ENCODE results near the gene CYBA. TPM values are rescaled to one million over a fixed set of nuclear protein-coding genes. Genes with fewer than 3 reads are reported as not detected.
A peak's percentile ranks its signal among the peaks of the same experiment; 100 is the strongest.

The CYBA gene
- total RNA-seq, 3 donors from 2014 or later (not counting 1 experiment from before 2014, with no cell fraction given) = 1,001 to 1,351 (median 1,051) TPM

- 13% methylated on average over 23 of the region's 23 CpGs for WGBS (ENCODE audit: insufficient coverage)
- Mint-ChIP-seq H3K27ac (peak overlapping the region; percentile 88 to 90), H3K27me3 (ENCODE audit: low read depth in 2 of 2) (peaks cover 0 to 3% of the 10 kb centered on the region in 2 donors), H3K4me1 (peaks cover 19 to 42% of the 10 kb centered on the region in 2 donors), H3K9me3 (peaks cover 0 to 3% of the 10 kb centered on the region in 2 donors), H3K4me3 (peak overlapping the region; percentile 82), H3K36me3 (no peaks in the 10 kb centered on the region)
- Histone ChIP-seq H3K27me3 (ENCODE audit: control insufficient read depth, insufficient read depth, low read length) (no peaks in the 10 kb centered on the region), H3K4me3 (ENCODE audit: low read length) (peak overlapping the region; percentile 71), H3K36me3 (ENCODE audit: control insufficient read depth, insufficient read depth, low read length) (peaks cover 19% of the 10 kb centered on the region), H3K4me1 (ENCODE audit: control insufficient read depth, insufficient read depth, low read length) (peaks cover 56% of the 10 kb centered on the region), H3K9me3 (ENCODE audit: control insufficient read depth, insufficient read depth, low read length) (peaks cover 10% of the 10 kb centered on the region), H3K27ac (ENCODE audit: low read length) (peak overlapping the region; percentile 88)
- ATAC-seq (peak; percentile 40 to 57 (median 54)), DNase-seq (peak in 1 of 2 donors; percentile 82)
- intact Hi-C loops (cut with micrococcal nuclease) = loop anchor here (1.0 to 10.0 kb wide), 2 partner anchors 13 to 59 kb away; partner anchors contain the start of gene ZC3H18
- no peak for TF ChIP-seq CTCF (IDR thresholded peaks at IDR 0.05)
Measured at GRCh38 chr16:88633684-88634140, 17.1 kb downstream of the CYBA start.

- Histone ChIP-seq H3K36me3 (ENCODE audit: control insufficient read depth, insufficient read depth, low read length) (peaks cover 29% of the 10 kb centered on the region), H3K9me3 (ENCODE audit: control insufficient read depth, insufficient read depth, low read length) (peaks cover 7% of the 10 kb centered on the region), H3K27me3 (ENCODE audit: control insufficient read depth, insufficient read depth, low read length) (no peaks in the 10 kb centered on the region), H3K4me1 (ENCODE audit: control insufficient read depth, insufficient read depth, low read length) (peaks cover 45% of the 10 kb centered on the region), H3K4me3 (ENCODE audit: low read length) (no peak overlapping the region), H3K27ac (ENCODE audit: low read length) (no peak overlapping the region)
- TF ChIP-seq CTCF (IDR thresholded peaks at IDR 0.05) = no peak
- H3K27me3 Mint-ChIP-seq (ENCODE audit: low read depth in 2 of 2) = peaks cover 0 to 3% of the 10 kb centered on the region in 2 donors
- H3K9me3 Mint-ChIP-seq = peaks cover 0 to 3% of the 10 kb centered on the region in 2 donors
- peak overlapping the region; percentile 54 to 88 for H3K27ac Mint-ChIP-seq
- WGBS (ENCODE audit: insufficient coverage) = 96% methylated on average over 11 of the region's 11 CpGs
- no peaks in the 10 kb centered on the region for H3K36me3 Mint-ChIP-seq
- intact Hi-C loops (cut with micrococcal nuclease) = loop anchor here (10.0 kb wide), 1 partner anchor 58 kb away; the partner anchor contains the start of gene ZC3H18
- ATAC-seq = no peak
- no peak for DNase-seq
- H3K4me1 Mint-ChIP-seq = peaks cover 14 to 33% of the 10 kb centered on the region in 2 donors
- peak overlapping the region; percentile 4 for H3K4me3 Mint-ChIP-seq
Measured at GRCh38 chr16:88632587-88632930, 18.3 kb downstream of the CYBA start.

GRCh38 chr16:88631920-88632586, 18.8 kb downstream of the CYBA start:
- no peak overlapping the region for H3K4me3 Mint-ChIP-seq
- peak overlapping the region; percentile 54 to 88 for H3K27ac Mint-ChIP-seq
- no peak for DNase-seq
- no peak overlapping the region for H3K4me3 ChIP-seq (ENCODE audit: low read length)
- peaks cover 0 to under 1% of the 10 kb centered on the region in 2 donors for H3K9me3 Mint-ChIP-seq
- peaks cover 0 to under 1% of the 10 kb centered on the region in 2 donors for H3K27me3 Mint-ChIP-seq (ENCODE audit: low read depth in 2 of 2)
- intact Hi-C loops (cut with micrococcal nuclease) = loop anchor here (10.0 kb wide), 1 partner anchor 57 kb away; the partner anchor contains the start of gene ZC3H18
- H3K27me3 ChIP-seq (ENCODE audit: control insufficient read depth, insufficient read depth, low read length) = no peaks in the 10 kb centered on the region
- no peak for ATAC-seq
- peaks cover 40% of the 10 kb centered on the region for H3K4me1 ChIP-seq (ENCODE audit: control insufficient read depth, insufficient read depth, low read length)
- no peak overlapping the region for H3K27ac ChIP-seq (ENCODE audit: low read length)
- H3K36me3 ChIP-seq (ENCODE audit: control insufficient read depth, insufficient read depth, low read length) = peaks cover 31% of the 10 kb centered on the region
- H3K4me1 Mint-ChIP-seq = peaks cover 9 to 28% of the 10 kb centered on the region in 2 donors
- H3K36me3 Mint-ChIP-seq = no peaks in the 10 kb centered on the region
- WGBS (ENCODE audit: insufficient coverage) = 95% methylated on average over 30 of the region's 30 CpGs
- H3K9me3 ChIP-seq (ENCODE audit: control insufficient read depth, insufficient read depth, low read length) = peaks cover 2% of the 10 kb centered on the region
- no peak for TF ChIP-seq CTCF (IDR thresholded peaks at IDR 0.05)
